ENCODE results near the gene MAN1A1. TPM values are rescaled to one million over a fixed set of nuclear protein-coding genes. Genes with fewer than 3 reads are reported as not detected.

The MAN1A1 gene
- total and polyA plus RNA-seq, 4 donors, result 68.2 to 209 (median 148) TPM

DNA sequence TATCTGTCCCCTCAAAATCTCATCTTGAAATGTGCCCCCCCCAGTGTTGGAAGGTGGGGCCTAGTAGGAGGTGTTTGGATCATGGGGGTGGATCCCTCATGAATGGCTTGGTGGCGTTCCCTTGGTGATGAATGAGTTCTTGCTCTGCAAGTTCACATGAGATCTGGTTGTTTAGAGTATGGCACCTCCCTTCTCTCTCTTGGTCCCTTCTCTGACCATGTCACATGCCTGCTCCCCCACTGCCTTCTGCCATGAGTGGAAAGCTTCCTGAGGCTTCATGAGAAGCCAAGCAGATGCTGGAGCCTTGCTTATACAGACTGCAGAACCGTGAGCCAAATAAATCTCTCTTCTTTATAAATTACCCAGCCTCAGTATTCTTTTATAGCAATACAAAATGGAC, 70.9 kb downstream of the MAN1A1 start:
- no peak overlapping the region for H3K9ac ChIP-seq (ENCODE audit: low read depth in 1 of 2, low read length in 2 of 2)
- no peak overlapping the region for H3K4me3 ChIP-seq (ENCODE audit: low read depth in 1 of 3, low read length in 3 of 3)
- 91% methylated on average over 2 of the region's 2 CpGs for WGBS
- H3K27ac ChIP-seq (ENCODE audit: low read depth in 1 of 2, low read length in 2 of 2), result no peak overlapping the region
- no peaks in the 10 kb centered on the region for H3K9me3 ChIP-seq (ENCODE audit: control insufficient read depth in 4 of 4, low read length in 3 of 4)
- no peaks in the 10 kb centered on the region for H3K27me3 ChIP-seq (ENCODE audit: control insufficient read depth in 4 of 4, insufficient read depth in 4 of 4, low read length in 3 of 4)
- DNase-seq (ENCODE audit: low spot score), result no peak
- TF ChIP-seq RAD21 (IDR thresholded peaks at IDR 0.05), result no peak
- TF ChIP-seq TAF1 (conservative IDR thresholded peaks at IDR 0.05), result no peak
- no peak for TF ChIP-seq SP1 (IDR thresholded peaks at IDR 0.05)
- TF ChIP-seq CTCF (IDR thresholded peaks at IDR 0.05; ENCODE audit: low read depth, low read length, missing input control), result no peak
- TF ChIP-seq FOXA1 (IDR thresholded peaks at IDR 0.05), result no peak
- no peak for TF ChIP-seq JUND (IDR thresholded peaks at IDR 0.05)
- no peak for TF ChIP-seq NR2F2 (IDR thresholded peaks at IDR 0.05)
- no peak for TF ChIP-seq YY1 (IDR thresholded peaks at IDR 0.05)
- TF ChIP-seq EGR1 (IDR thresholded peaks at IDR 0.05; ENCODE audit: low read depth in 2 of 2), result no peak
- TF ChIP-seq FOXA2 (IDR thresholded peaks at IDR 0.05), result no peak
- H3K4me1 ChIP-seq (ENCODE audit: control insufficient read depth in 4 of 4, insufficient read depth in 4 of 4, low read length in 3 of 4), result no peaks in the 10 kb centered on the region
- peaks cover 0 to 13% (median 3%) of the 10 kb centered on the region in 4 donors for H3K36me3 ChIP-seq (ENCODE audit: control insufficient read depth in 4 of 4, insufficient read depth in 3 of 4, low read depth in 1 of 4, low read length in 3 of 4)

DNA sequence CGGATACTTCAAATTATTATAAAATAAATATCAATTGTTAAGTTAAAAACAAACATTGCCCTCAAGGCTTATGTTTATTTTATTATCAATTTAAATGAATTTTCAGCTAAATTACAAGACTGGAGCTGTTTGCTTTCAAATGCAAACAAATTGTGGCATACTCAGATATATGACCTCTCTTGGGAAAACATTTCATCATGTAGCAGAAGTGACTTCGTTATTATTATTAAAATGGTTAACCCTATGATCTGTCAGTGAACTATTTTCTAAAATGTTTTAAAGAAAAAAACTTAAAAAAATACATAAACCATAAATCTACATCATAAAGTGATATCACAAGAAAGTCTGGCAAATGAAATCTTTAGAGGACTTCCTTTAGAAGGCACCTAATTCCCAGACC, 72.5 kb downstream of the MAN1A1 start:
- no peak overlapping the region for H3K27ac ChIP-seq (ENCODE audit: low read depth in 1 of 2, low read length in 2 of 2)
- H3K27me3 ChIP-seq (ENCODE audit: control insufficient read depth in 4 of 4, insufficient read depth in 4 of 4, low read length in 3 of 4), result no peaks in the 10 kb centered on the region
- H3K9me3 ChIP-seq (ENCODE audit: control insufficient read depth in 4 of 4, low read length in 3 of 4), result no peaks in the 10 kb centered on the region
- H3K4me3 ChIP-seq (ENCODE audit: low read depth in 1 of 3, low read length in 3 of 3), result no peak overlapping the region
- TF ChIP-seq MAX (IDR thresholded peaks at IDR 0.05) (no peak), RAD21 (IDR thresholded peaks at IDR 0.05) (no peak), TAF1 (conservative IDR thresholded peaks at IDR 0.05) (no peak), SP1 (IDR thresholded peaks at IDR 0.05) (no peak), NR2F2 (IDR thresholded peaks at IDR 0.05) (no peak), REST (IDR thresholded peaks at IDR 0.05) (no peak), YY1 (IDR thresholded peaks at IDR 0.05) (no peak), ATF3 (IDR thresholded peaks at IDR 0.05) (no peak), GABPA (IDR thresholded peaks at IDR 0.05 in 1 of 2, conservative IDR thresholded peaks at IDR 0.05 in 1 of 2) (no peak), HNF4G (IDR thresholded peaks at IDR 0.05) (no peak), JUND (IDR thresholded peaks at IDR 0.05) (no peak), HNF4A (conservative IDR thresholded peaks at IDR 0.05) (no peak), EGR1 (IDR thresholded peaks at IDR 0.05; ENCODE audit: low read depth in 2 of 2) (no peak), RXRA (IDR thresholded peaks at IDR 0.05) (no peak), CTCF (IDR thresholded peaks at IDR 0.05; ENCODE audit: low read depth, low read length, missing input control) (no peak), FOXA2 (IDR thresholded peaks at IDR 0.05) (no peak), FOXA1 (IDR thresholded peaks at IDR 0.05) (no peak)
- H3K36me3 ChIP-seq (ENCODE audit: control insufficient read depth in 4 of 4, insufficient read depth in 3 of 4, low read depth in 1 of 4, low read length in 3 of 4), result peaks cover 0 to 12% (median 3%) of the 10 kb centered on the region in 4 donors
- H3K4me1 ChIP-seq (ENCODE audit: control insufficient read depth in 4 of 4, insufficient read depth in 4 of 4, low read length in 3 of 4), result no peaks in the 10 kb centered on the region
- H3K9ac ChIP-seq (ENCODE audit: low read depth in 1 of 2, low read length in 2 of 2), result no peak overlapping the region
- WGBS, result 60% methylated on average over 2 of the region's 2 CpGs
- no peak for DNase-seq (ENCODE audit: low spot score)

Measured in liver (tissue), 9 donors.